Smooth muscle cell of the pulmonary artery (primary cell): Measurements from ENCODE around the gene TMEM120A. TPM values are rescaled to one million over a fixed set of nuclear protein-coding genes. Genes with fewer than 3 reads are reported as not detected.

Experiments
- total RNA-seq: library from RNA; depleted of rRNA; stranded (reverse); fragments of >200 nt; gene quantifications from 2 replicates; pipeline ENCODE4 v1.2.3, GENCODE V29; 2014

TMEM120A gene
- total RNA-seq, result 18.1 and 28.2 TPM in 2 replicates

GRCh38 chr7:75994388-75995051 is at the start of gene TMEM120A:
TSS of gene TMEM120A (minus strand) at chr7:75994595. CDS start at chr7:75994570, 25 bp downstream.

Other genes with a start within 250 kb of the TMEM120A start
- 0.36 and 1.8 TPM in 2 replicates for gene CCL26, start 222.4 kb downstream of the TMEM120A start, total RNA-seq
- not detected in 2 replicates for gene CCL24, start 180.8 kb downstream of the TMEM120A start, total RNA-seq
- 18.9 and 28.4 TPM in 2 replicates for gene RHBDD2, start 115.6 kb downstream of the TMEM120A start, total RNA-seq
- gene POR, start 79.4 kb downstream of the TMEM120A start, total RNA-seq, result 64.7 and 70.2 TPM in 2 replicates
- 31.0 and 38.9 TPM in 2 replicates for gene STYXL1, start 53.4 kb upstream of the TMEM120A start, total RNA-seq
- 50.8 and 75.9 TPM in 2 replicates for gene MDH2, start 53.5 kb upstream of the TMEM120A start, total RNA-seq
- 0.03 and 0.26 TPM in 2 replicates for gene SRRM3, start 207.3 kb upstream of the TMEM120A start, total RNA-seq